ENCODE data around the gene DNAH8. TPM values are rescaled to one million over a fixed set of nuclear protein-coding genes. Genes with fewer than 3 reads are reported as not detected.

The DNAH8 gene
- total and polyA plus RNA-seq, 4 donors: 0.01 to 0.37 (median 0.11) TPM

GRCh38 chr6:39076623-39077535 lies 361.8 kb downstream of the DNAH8 start:
- ATAC-seq (ENCODE audit: insufficient read depth, low FRiP score) (no peak), DNase-seq (peak in 1 of 3 donors; percentile 6)
- no peak overlapping the region for H3K9ac ChIP-seq (ENCODE audit: insufficient read depth in 1 of 2, low read length in 2 of 2)
- H3K9me3 ChIP-seq (ENCODE audit: control insufficient read depth in 4 of 4, insufficient read depth in 3 of 4, low read length in 3 of 4): no peaks in the 10 kb centered on the region
- H3K36me3 ChIP-seq (ENCODE audit: control insufficient read depth in 4 of 4, insufficient read depth in 4 of 4, low read length in 4 of 4): no peaks in the 10 kb centered on the region
- no peaks in the 10 kb centered on the region for H3K27me3 ChIP-seq (ENCODE audit: control insufficient read depth in 3 of 3, insufficient read depth in 3 of 3, low read length in 2 of 3)
- no peaks in the 10 kb centered on the region for H3K4me1 ChIP-seq (ENCODE audit: control insufficient read depth in 5 of 5, insufficient read depth in 5 of 5, low read length in 5 of 5)
- TF ChIP-seq, protein P1, sequence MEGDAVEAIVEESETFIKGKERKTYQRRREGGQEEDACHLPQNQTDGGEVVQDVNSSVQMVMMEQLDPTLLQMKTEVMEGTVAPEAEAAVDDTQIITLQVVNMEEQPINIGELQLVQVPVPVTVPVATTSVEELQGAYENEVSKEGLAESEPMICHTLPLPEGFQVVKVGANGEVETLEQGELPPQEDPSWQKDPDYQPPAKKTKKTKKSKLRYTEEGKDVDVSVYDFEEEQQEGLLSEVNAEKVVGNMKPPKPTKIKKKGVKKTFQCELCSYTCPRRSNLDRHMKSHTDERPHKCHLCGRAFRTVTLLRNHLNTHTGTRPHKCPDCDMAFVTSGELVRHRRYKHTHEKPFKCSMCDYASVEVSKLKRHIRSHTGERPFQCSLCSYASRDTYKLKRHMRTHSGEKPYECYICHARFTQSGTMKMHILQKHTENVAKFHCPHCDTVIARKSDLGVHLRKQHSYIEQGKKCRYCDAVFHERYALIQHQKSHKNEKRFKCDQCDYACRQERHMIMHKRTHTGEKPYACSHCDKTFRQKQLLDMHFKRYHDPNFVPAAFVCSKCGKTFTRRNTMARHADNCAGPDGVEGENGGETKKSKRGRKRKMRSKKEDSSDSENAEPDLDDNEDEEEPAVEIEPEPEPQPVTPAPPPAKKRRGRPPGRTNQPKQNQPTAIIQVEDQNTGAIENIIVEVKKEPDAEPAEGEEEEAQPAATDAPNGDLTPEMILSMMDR (IDR thresholded peaks at IDR 0.05; ENCODE audit: control extremely low read depth, extremely low read depth): no peak
- H3K4me3 ChIP-seq: no peak overlapping the region
- H3K27ac ChIP-seq (ENCODE audit: low read depth in 1 of 2, low read length in 1 of 2): no peak overlapping the region
- WGBS, 2 donors: 73 to 74% methylated on average over 9 of the region's 9 CpGs

- Histone ChIP-seq H3K9me3 (ENCODE audit: control insufficient read depth in 4 of 4, insufficient read depth in 3 of 4, low read length in 3 of 4) (no peaks in the 10 kb centered on the region), H3K4me3 (no peak overlapping the region), H3K9ac (ENCODE audit: insufficient read depth in 1 of 2, low read length in 2 of 2) (no peak overlapping the region), H3K36me3 (ENCODE audit: control insufficient read depth in 4 of 4, insufficient read depth in 4 of 4, low read length in 4 of 4) (no peaks in the 10 kb centered on the region), H3K4me1 (ENCODE audit: control insufficient read depth in 5 of 5, insufficient read depth in 5 of 5, low read length in 5 of 5) (no peaks in the 10 kb centered on the region), H3K27ac (ENCODE audit: low read depth in 1 of 2, low read length in 1 of 2) (no peak overlapping the region), H3K27me3 (ENCODE audit: control insufficient read depth in 3 of 3, insufficient read depth in 3 of 3, low read length in 2 of 3) (no peaks in the 10 kb centered on the region)
- DNase-seq (peak in 1 of 3 donors; percentile 9), ATAC-seq (ENCODE audit: insufficient read depth, low FRiP score) (no peak)
- 88 to 89% methylated on average over 11 of the region's 11 CpGs for WGBS, 2 donors
- TF ChIP-seq, protein P1 (IDR thresholded peaks at IDR 0.05; ENCODE audit: control extremely low read depth, extremely low read depth): no peak
Observed at GRCh38 chr6:39077882-39078594, 362.9 kb downstream of the DNAH8 start.

DNA sequence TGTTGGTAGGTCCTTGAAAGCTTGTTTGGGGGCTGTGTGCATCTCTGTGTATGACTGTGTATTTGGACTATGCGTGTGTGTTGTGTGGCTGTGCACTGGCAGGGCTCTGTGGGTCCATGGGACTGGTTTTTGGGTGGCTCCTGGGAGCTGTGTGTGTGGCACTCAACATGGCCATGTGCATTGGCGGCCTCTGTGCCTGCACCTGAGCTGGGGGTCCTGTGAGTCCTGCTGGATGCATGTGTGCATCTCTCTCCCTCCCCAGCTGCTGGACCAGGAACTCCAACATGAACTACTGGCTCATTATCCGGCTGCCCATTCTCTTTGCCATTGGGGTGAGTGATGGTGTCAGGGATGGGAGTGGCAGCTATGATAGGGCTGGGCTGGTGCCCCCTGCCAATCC lies 363.6 kb downstream of the DNAH8 start:
- WGBS, 2 donors: 81 to 93% methylated on average over 3 of the region's 3 CpGs
- Histone ChIP-seq H3K27me3 (ENCODE audit: control insufficient read depth in 3 of 3, insufficient read depth in 3 of 3, low read length in 2 of 3) (no peaks in the 10 kb centered on the region), H3K4me3 (no peak overlapping the region), H3K4me1 (ENCODE audit: control insufficient read depth in 5 of 5, insufficient read depth in 5 of 5, low read length in 5 of 5) (no peaks in the 10 kb centered on the region), H3K9ac (ENCODE audit: insufficient read depth in 1 of 2, low read length in 2 of 2) (no peak overlapping the region), H3K27ac (ENCODE audit: low read depth in 1 of 2, low read length in 1 of 2) (no peak overlapping the region), H3K9me3 (ENCODE audit: control insufficient read depth in 4 of 4, insufficient read depth in 3 of 4, low read length in 3 of 4) (no peaks in the 10 kb centered on the region), H3K36me3 (ENCODE audit: control insufficient read depth in 4 of 4, insufficient read depth in 4 of 4, low read length in 4 of 4) (no peaks in the 10 kb centered on the region)
- ATAC-seq (ENCODE audit: insufficient read depth, low FRiP score) (no peak), DNase-seq (no peak)
- TF ChIP-seq, protein P1 (IDR thresholded peaks at IDR 0.05; ENCODE audit: control extremely low read depth, extremely low read depth): no peak
